ENCODE results near the gene AATF. TPM values are rescaled to one million over a fixed set of nuclear protein-coding genes. Genes with fewer than 3 reads are reported as not detected.

The AATF gene
- polyA plus RNA-seq, 1 donor: 33.4 TPM

DNA sequence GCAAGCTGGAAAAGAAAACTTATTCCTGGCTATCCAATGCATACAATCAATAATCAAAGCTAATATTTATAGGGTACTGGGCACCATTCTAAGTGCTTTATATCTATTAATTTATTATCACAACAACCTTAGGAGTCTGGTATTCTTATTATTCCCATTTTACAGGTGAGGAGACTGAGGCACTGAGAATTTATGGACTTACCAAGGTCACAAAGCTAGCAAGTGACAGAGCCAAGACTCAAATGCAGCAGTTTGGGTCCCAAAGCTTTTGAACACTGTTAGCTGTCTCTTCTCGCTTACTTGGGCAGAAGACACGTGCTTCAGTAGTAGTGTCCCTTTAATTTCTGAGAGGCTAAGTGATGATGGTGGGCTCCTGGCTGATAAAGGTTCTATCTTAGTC, 152.6 kb downstream of the AATF start:
- no peaks in the 10 kb centered on the region for H3K9me3 ChIP-seq (ENCODE audit: control insufficient read depth, low read depth, low read length)
- H3K36me3 ChIP-seq (ENCODE audit: control insufficient read depth, insufficient read depth, low read length): peaks cover 26% of the 10 kb centered on the region
- WGBS (ENCODE audit: insufficient coverage, low lambda C conversion rate): 100% methylated on average over 1 of the region's 2 CpGs

DNA sequence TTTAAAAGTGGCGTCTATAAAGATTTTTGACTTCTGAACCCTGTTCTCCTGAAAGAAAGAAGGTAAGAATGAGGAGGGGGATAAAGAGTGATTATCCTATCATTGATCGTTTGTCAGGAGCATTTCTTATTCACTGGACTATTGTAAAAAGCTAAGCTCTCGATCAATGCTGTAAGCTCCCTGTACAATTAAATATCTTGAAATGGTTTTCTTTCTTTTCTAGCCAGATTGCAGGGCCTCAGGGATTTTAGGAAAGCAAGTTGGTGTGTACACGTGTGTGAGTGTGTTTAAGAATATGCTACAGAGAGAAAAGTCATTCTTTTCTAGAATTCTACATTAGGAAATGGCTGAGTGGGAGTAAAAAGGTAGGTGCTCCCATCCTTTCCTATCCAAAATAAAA, 154.5 kb downstream of the AATF start:
- Histone ChIP-seq H3K9me3 (ENCODE audit: control insufficient read depth, low read depth, low read length) (no peaks in the 10 kb centered on the region), H3K4me3 (ENCODE audit: low read length) (no peak overlapping the region), H3K36me3 (ENCODE audit: control insufficient read depth, insufficient read depth, low read length) (peaks cover 22% of the 10 kb centered on the region), H3K4me1 (ENCODE audit: control insufficient read depth, insufficient read depth, low read length) (peaks cover 11% of the 10 kb centered on the region), H3K27ac (ENCODE audit: low read length) (no peak overlapping the region), H3K27me3 (ENCODE audit: control insufficient read depth, insufficient read depth, low read length) (no peaks in the 10 kb centered on the region)
- DNase-seq: no peak
- WGBS (ENCODE audit: insufficient coverage, low lambda C conversion rate): 67% methylated on average over 1 of the region's 4 CpGs

More for the DNA sequence above, 152.6 kb downstream of the AATF start:
- Histone ChIP-seq H3K27me3 (ENCODE audit: control insufficient read depth, insufficient read depth, low read length) (no peaks in the 10 kb centered on the region), H3K4me3 (ENCODE audit: low read length) (no peak overlapping the region), H3K27ac (ENCODE audit: low read length) (no peak overlapping the region), H3K4me1 (ENCODE audit: control insufficient read depth, insufficient read depth, low read length) (peaks cover 13% of the 10 kb centered on the region)
- DNase-seq: no peak

DNA sequence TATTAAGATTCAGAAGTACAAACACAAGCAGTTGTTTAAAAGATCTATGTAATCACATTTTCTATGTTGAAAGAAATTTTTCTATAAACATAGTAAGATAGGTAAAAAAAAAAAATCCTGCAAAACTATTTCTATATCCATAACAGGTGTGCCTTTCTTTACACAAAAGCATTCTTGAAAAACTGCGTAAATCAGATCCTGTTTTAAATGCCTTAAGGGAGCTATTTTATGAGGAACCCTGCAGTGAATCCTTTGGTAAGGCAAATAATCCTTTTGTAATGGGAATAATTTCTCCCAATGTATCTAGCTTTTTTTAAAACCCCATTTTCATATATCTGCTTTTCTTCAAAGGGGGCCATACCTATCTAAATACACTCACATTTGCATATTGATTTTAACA, 157.3 kb downstream of the AATF start:
- no peaks in the 10 kb centered on the region for H3K4me1 ChIP-seq (ENCODE audit: control insufficient read depth, insufficient read depth, low read length)
- no peaks in the 10 kb centered on the region for H3K27me3 ChIP-seq (ENCODE audit: control insufficient read depth, insufficient read depth, low read length)
- no peaks in the 10 kb centered on the region for H3K9me3 ChIP-seq (ENCODE audit: control insufficient read depth, low read depth, low read length)
- no peak overlapping the region for H3K27ac ChIP-seq (ENCODE audit: low read length)
- DNase-seq: no peak
- H3K36me3 ChIP-seq (ENCODE audit: control insufficient read depth, insufficient read depth, low read length): peaks cover 33% of the 10 kb centered on the region
- no peak overlapping the region for H3K4me3 ChIP-seq (ENCODE audit: low read length)
- no CpG with 5 or more reads among the region's 1 CpG for WGBS (ENCODE audit: insufficient coverage, low lambda C conversion rate)

Other genes with a start within 250 kb of the AATF start
- gene LHX1, start 11.5 kb upstream of the AATF start, polyA plus RNA-seq: not detected

Data from large intestine (tissue), 3 donors.